Activated naive CD4-positive, alpha-beta T cell treated with anti-CD3 and anti-CD28 coated beads, Interleukin-2, amount 50 U/mL, for 16 hours (primary cell): Measurements from ENCODE around the gene JARID2.

ENCODE experiments used
- DNase-seq: peaks from one replicate; pipeline ENCODE4 v3.0.0-alpha.2; 2020

JARID2 gene

GRCh38 chr6:15382712-15383111 lies 136.8 kb downstream of the JARID2 start:
- no peak for DNase-seq

GRCh38 chr6:15384901-15385300 lies 139.0 kb downstream of the JARID2 start:
- DNase-seq, result no peak

- DNase-seq, result no peak
Observed at GRCh38 chr6:15385521-15385920, 139.7 kb downstream of the JARID2 start.

DNA sequence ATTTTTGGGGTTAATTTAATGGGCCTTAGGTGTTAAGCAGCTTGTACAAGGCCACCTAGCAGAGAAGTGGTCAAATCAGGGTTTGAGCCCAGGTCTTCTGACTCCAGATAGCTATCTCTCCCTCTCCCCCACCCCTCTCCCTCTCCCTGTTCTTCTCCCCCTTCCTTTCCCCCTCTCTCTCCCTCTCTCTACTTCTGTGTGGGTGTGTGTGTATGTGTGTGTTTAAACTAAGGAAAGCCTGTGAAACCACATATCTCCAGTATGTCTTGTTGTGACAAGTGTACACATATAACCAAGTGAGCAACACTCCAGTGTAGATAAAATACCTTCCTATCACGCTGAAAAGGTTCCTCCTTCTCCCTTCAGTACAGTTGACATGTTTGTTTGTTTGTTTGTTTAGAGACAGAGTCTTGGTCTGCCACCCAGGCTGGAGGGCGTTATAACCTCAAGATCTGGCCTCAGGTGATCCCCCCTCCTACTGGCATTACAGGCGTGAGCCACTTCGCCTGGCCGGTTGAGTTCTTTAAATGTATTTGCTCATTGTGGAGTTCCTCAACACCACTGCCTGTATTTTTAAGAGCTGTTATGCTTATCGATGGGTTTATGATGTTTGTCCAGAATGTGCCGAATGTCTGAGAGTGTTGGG lies 140.4 kb downstream of the JARID2 start:
- no peak for DNase-seq

DNA sequence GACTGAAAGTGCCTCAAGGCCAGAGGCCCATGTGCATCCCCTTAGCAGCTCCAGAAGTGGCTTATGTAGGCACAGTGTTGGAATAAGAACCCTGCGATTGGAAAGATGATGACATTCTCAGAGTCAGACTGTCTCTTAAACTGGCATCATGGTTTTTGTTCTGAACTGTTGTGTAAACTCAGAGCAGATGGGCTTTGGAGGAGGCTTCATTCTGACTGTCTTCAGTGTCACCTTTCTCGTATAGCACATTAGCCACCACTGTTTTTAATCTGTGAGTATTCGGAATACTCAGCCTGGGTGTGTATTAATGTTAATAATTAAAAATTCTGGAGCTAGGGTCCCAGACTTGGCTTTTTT lies 140.9 kb downstream of the JARID2 start:
- DNase-seq, result no peak

DNA sequence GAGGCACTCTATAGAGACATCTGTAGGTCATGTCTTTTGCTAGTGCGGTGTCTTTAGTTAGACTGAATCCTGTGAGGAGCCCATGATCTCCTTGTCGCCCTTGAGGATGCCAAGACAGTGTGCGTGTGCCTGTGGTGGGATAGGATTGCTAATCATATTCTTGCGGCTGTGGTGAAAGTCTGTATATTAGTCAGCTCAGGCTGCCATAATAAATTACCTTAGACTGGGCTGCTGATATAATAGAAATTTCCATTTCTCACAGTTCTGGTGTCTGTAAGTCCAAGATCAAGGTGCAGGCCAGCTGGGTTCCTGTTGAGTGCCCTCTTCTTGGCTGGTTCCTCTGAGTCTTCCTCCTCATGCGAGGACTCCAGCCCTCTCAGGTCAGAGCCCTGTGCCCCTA lies 141.2 kb downstream of the JARID2 start:
- DNase-seq, result no peak

GRCh38 chr6:15389084-15389764 lies 143.4 kb downstream of the JARID2 start:
- peak; percentile 16 for DNase-seq

DNA sequence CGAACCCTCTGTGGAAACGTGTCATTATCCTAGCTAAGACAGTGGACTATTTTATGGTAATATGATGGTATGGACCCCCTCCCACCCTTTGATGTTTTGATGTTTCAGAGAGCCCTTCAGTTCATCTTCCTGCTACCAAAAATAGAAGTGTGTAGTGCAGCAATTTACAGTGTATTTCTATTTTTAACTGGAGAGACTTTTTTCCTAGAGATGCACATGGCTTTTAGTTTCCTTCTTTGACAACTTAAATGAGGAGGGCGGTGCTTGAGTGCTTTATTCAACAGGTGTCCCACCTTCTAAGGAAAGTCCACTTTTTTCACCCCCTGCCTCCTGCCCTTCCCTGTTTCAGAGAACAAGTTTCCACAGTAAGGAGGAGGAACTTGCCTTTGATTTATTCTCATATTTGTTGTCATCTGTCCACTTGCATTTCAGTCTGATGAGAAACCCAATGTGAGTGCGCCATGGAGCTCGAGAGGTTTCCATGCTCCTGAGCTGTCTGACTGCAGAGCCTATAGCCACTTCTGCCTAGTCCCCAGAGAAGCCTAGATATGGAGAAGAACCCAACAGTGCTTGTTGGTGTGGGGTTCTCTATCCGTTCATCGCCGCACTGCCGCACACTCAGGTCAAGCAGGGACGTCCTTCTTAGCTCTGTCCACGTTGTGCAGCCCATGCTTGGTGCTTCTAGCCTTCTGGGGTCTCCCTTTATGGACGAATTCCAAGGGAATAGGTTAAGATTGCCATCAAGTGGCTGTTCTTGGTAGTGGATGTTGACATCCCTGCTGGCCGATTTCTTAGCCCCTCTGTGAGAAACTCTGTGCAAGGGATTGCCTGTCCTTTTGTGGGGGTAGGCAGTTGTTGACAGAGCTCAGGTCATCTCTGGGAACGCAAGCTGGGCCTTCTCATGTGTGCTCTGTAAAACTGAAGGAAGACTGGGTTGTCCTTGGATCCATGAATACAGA lies 144.2 kb downstream of the JARID2 start:
- DNase-seq, result no peak

DNA sequence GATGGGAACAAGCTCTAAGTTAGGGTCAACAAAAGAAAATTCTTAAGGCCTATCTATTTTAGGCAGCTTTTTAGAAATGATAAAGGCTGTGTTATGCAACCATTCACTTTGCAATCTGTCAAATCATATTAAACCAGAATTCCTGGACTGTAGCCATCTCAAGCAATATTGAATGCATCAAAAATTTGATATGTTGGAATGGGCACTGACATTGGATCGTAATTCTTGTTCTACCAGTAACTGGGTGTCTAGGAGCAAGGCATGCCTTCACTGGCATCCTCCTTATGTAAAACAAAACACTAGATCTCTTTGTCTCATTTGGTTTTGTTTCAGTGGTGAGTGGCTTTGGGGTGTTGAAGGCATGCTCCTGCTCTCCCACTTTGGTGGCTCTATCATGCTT lies 145.6 kb downstream of the JARID2 start:
- DNase-seq, result no peak

GRCh38 chr6:15392182-15392581 lies 146.3 kb downstream of the JARID2 start:
- DNase-seq, result no peak

- DNase-seq, result no peak
Observed at GRCh38 chr6:15393605-15394004, 147.7 kb downstream of the JARID2 start.

- DNase-seq, result no peak
Observed at GRCh38 chr6:15395087-15395486, 149.2 kb downstream of the JARID2 start.

- no peak for DNase-seq
Observed at GRCh38 chr6:15396808-15397207, 150.9 kb downstream of the JARID2 start.

GRCh38 chr6:15398633-15399275 lies 152.9 kb downstream of the JARID2 start:
- DNase-seq, result no peak

- no peak for DNase-seq
Observed at GRCh38 chr6:15399641-15400470, 154.0 kb downstream of the JARID2 start.

- DNase-seq, result peak; percentile 29
Observed at GRCh38 chr6:15400572-15401004, 154.7 kb downstream of the JARID2 start.

DNA sequence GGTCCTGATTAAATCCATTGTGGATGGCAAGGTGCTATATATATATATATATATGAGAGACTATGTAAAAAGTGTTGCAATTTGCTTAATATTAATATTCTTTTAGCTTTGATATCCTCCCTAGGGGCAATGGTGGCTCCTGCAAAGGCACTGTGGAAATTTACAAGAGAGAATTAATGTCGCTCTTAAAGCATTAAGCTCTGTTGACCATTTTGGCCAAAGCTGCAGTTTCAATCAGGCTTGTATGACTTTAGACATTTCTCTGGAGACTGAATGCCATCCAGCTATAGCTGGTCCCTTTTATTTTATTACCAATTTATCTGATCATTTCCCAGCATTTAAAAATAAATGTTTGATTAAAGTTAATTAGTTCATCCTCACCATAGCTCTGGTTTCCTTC lies 155.3 kb downstream of the JARID2 start:
- no peak for DNase-seq

DNA sequence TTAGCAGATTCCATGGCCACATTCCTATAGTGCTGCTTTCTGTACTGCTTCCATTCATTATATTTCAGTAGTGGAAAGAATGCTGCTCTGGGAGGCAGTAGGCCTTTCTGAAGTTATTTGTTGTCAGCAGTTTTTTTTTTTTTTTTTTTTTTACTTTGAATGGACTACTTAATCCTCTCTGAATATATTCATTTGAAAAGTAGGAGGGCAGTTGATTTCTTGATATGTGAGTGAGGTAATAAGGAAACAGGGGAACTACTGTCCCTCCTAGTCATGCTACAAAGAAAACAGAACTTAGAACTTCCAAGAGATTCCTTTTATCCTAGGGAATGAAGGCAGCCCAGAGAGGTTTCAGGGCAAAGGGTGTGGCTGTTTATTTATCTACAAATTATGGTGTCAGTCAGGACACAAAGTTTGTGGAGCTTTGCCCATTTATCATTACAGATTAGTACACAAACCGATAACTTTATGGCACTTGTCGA lies 155.9 kb downstream of the JARID2 start:
- DNase-seq, result no peak

GRCh38 chr6:15402406-15403045 lies 156.7 kb downstream of the JARID2 start:
- DNase-seq, result no peak

DNA sequence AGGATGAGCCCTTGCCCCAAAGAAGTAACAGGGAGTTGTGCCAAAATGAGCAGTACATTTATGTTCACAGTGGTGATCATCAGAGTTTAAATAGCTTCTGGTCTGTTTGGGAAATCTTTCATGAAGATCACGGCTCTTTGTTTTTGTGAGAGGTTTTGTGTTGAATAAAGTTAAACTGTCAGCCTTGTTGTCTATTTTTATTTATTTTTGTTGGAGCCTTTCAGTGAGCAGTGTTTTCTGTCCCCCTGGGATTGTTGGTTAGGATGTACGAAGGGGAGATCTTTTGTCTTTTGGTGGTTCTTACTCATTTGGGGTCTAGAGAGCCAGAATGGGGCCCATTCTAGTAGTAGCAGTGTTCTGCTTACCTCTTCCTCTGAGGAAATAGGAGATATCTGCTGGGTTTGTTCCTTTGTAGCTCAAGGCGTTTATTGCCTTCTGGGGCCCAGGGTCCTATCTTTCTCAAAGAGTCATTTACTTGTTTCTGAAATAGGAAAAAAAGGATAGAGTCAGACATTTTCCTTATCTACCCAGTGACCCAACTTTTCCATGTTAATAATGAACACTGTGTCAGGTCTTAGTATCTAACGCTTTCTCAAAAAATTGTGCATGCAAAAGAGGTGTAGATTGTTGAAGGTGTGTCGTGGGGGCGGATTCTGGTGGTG lies 157.4 kb downstream of the JARID2 start:
- DNase-seq, result no peak

DNA sequence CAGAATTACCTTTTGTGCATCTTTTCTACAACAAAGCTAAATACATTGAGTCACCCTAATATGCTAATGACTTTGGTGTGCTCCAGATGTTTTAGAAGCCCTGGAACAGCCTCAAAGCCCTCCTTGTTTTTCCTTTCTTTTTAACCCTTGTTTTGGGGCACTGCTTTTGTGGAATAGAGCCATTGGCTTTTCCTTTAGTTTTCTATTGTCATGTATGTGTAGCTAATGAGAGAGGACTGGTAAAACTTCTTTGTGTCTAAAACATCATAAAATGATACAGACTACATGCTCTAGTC lies 158.8 kb downstream of the JARID2 start:
- DNase-seq, result no peak
